ENCODE data around the gene PARD3B.

DNA sequence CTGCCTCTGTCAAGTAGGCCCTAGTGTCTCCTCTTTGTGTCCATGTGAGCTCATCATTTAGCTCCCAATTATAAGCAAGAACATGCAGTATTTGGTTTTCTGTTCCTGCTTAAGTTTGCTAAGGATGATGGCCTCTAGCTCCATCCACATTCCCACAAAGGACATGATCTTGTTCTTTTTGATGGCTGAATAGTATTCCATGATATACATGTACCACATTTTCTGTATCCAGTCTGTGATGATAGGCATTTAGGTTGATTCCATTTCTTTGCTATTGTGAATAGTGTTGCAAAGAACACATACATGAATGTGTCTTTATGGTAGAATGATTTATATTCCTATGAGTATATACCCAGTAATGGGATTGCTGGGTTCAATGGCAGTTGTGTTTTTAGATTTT, 263.2 kb downstream of the PARD3B start:
- TF ChIP-seq, protein P1, sequence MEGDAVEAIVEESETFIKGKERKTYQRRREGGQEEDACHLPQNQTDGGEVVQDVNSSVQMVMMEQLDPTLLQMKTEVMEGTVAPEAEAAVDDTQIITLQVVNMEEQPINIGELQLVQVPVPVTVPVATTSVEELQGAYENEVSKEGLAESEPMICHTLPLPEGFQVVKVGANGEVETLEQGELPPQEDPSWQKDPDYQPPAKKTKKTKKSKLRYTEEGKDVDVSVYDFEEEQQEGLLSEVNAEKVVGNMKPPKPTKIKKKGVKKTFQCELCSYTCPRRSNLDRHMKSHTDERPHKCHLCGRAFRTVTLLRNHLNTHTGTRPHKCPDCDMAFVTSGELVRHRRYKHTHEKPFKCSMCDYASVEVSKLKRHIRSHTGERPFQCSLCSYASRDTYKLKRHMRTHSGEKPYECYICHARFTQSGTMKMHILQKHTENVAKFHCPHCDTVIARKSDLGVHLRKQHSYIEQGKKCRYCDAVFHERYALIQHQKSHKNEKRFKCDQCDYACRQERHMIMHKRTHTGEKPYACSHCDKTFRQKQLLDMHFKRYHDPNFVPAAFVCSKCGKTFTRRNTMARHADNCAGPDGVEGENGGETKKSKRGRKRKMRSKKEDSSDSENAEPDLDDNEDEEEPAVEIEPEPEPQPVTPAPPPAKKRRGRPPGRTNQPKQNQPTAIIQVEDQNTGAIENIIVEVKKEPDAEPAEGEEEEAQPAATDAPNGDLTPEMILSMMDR (conservative IDR thresholded peaks at IDR 0.05), result no peak
- no peak for TF ChIP-seq EZH2 (IDR thresholded peaks at IDR 0.05; ENCODE audit: low read depth)

Data from PC-9 (cell line).